ENCODE measurements around the gene PTPRN2. TPM values are rescaled to one million over a fixed set of nuclear protein-coding genes. Genes with fewer than 3 reads are reported as not detected.

The PTPRN2 gene
- total and polyA plus RNA-seq, 9 of the 15 experiments (the other 6 are each of a cell fraction or from before 2014, with no cell fraction given) = not detected

DNA sequence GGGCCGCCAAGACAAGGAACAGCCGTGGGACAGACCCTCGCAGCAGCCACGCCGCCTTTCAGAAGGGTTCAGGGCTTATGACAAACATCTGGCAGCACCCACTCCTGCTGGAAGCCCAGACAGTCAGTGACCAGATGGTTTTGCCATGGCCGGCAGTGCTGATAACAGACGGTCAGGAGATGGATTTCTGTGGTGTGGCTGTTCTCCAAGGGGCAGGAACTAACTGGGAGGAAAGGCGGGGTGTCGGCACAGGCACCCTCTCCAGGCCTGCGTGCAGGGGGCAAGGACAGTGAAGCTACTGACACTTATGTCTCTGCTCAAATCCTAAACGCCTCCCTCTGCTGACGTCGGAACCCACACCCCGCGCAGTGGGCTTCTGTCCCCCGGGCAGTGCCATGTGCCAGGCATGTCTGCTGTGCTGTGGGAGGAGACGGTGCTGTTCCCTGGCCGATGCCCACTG, 834.8 kb downstream of the PTPRN2 start:
- ATAC-seq (no peak), FAIRE-seq (no peak), DNase-seq (ENCODE audit: extremely low read depth in 1 of 4, low spot score in 3 of 4) (no peak)
- in situ Hi-C loops (cut with MboI) = no loop called here
- Histone ChIP-seq H4K20me1 (replicated peaks; ENCODE audit: control insufficient read depth, insufficient read depth, low read length) (peaks cover 18% of the 10 kb centered on the region), H3K36me3 (ENCODE audit: control insufficient read depth, insufficient read depth, low read length) (no peaks in the 10 kb centered on the region), H3K4me2 (ENCODE audit: insufficient read depth, low read length) (no peak overlapping the region), H3K27ac (ENCODE audit: extremely low read depth, low read depth, low read length) (no peak overlapping the region), H3K9me3 (replicated peaks; ENCODE audit: control insufficient read depth, insufficient read depth, low read depth, low read length) (no peaks in the 10 kb centered on the region), H3K4me3 (no peak overlapping the region), H2AFZ (ENCODE audit: low read depth, low read length) (no peak overlapping the region), H3K4me1 (replicated peaks in 1 of 2; ENCODE audit: control insufficient read depth in 2 of 2, insufficient read depth in 2 of 2, low read length in 2 of 2) (peaks cover 0 to 17% of the 10 kb centered on the region in 2 experiments; a peak in 2 of 5 replicates), H3K9me1 (ENCODE audit: control insufficient read depth, insufficient read depth, low read length) (peaks cover 3% of the 10 kb centered on the region), H3K79me2 (ENCODE audit: control insufficient read depth, insufficient read depth, low read length) (no peaks in the 10 kb centered on the region), H3K9ac (ENCODE audit: insufficient read depth in 1 of 2, low read depth in 2 of 2, low read length in 2 of 2) (no peak overlapping the region), H3K27me3 (ENCODE audit: control insufficient read depth in 2 of 2, insufficient read depth in 2 of 2, low read length in 2 of 2) (peaks cover 56 to 70% of the 10 kb centered on the region in 2 experiments)
- no peak for TF ChIP-seq ZNF445 (CRISPR knock-in tag; IDR thresholded peaks at IDR 0.05; ENCODE audit: low read depth)
- no peak for TF ChIP-seq RBM22 (IDR thresholded peaks at IDR 0.05; ENCODE audit: low read depth, low read length, poor library complexity, severe bottlenecking)
- TF ChIP-seq POU5F1 (IDR thresholded peaks at IDR 0.05; ENCODE audit: borderline replicate concordance, low read depth, low read length, partially characterized antibody) = no peak
- no peak for TF ChIP-seq PTTG1 (tag; IDR thresholded peaks at IDR 0.05; ENCODE audit: low read depth)
- ChIA-PET CTCF (ENCODE audit: low intra/inter-chr PET ratio) (no interaction called here), POLR2A (interaction anchor here (1.0 kb wide), 1 partner anchor 61 kb away, joined by 3 read pairs; no protein-coding TSS in a partner anchor)
- under 1% methylated on average over 18 of the region's 18 CpGs for WGBS (ENCODE audit: insufficient coverage, low coverage, missing lambda C conversion rate)
- BruUV-seq (replicated peaks) = no TSS peak
- intact Hi-C loops (cut with micrococcal nuclease) = no loop called here
